DND-41 (cell line): ENCODE measurements around the gene NPRL2.

Experiments
- ATAC-seq: fragments of 200-7000 bp; cut with Tn5 transposase; 3 replicates; pipeline ENCODE4 v1.9.1; 2021; ENCODE audit warnings: low read depth; ENCODE audit not compliant: insufficient read depth
- DNase-seq: peaks from one replicate; pipeline ENCODE4 v3.0.0-alpha.2; 2020
- H2AFZ ChIP-seq: 2 replicates; pipeline ENCODE4 v1.6.0; 2012; ENCODE audit warnings: low read depth, low read length
- H3K27ac ChIP-seq: 2 replicates; pipeline ENCODE4 v1.5.1; 2012; ENCODE audit warnings: low read length, inconsistent platforms
- H3K27me3 ChIP-seq: fragments of 200-600 bp; sonication (generic); 2 replicates; pipeline ENCODE4 v1.6.0; 2012; ENCODE audit warnings: low read length, mild to moderate bottlenecking, inconsistent platforms; ENCODE audit not compliant: insufficient read depth, poor library complexity
- H3K36me3 ChIP-seq: 2 replicates; pipeline ENCODE4 v1.5.1; 2012; ENCODE audit warnings: low read length, inconsistent platforms; ENCODE audit not compliant: insufficient read depth
- H3K4me1 ChIP-seq: 2 replicates; pipeline ENCODE4 v1.5.1; 2012; ENCODE audit warnings: mild to moderate bottlenecking, low read length; ENCODE audit not compliant: insufficient read depth
- H3K4me2 ChIP-seq: 2 replicates; pipeline ENCODE4 v1.6.0; 2012; ENCODE audit warnings: mild to moderate bottlenecking, moderate library complexity, low read length, inconsistent platforms; ENCODE audit not compliant: insufficient read depth
- H3K4me3 ChIP-seq, 2 experiments: fragments of 200-600 bp in 1 of 2; shearing (Covaris generic) in 1 of 2; 2 replicates each; pipeline ENCODE4 v1.5.1; 2012 to 2016; ENCODE audit warnings: inconsistent platforms in 2 of 2, low read length in 2 of 2, mild to moderate bottlenecking in 2 of 2, low read depth in 1 of 2, moderate library complexity in 1 of 2
- H3K79me2 ChIP-seq: 2 replicates; pipeline ENCODE4 v1.6.0; 2012; ENCODE audit warnings: low read length, inconsistent platforms; ENCODE audit not compliant: insufficient read depth
- H3K9ac ChIP-seq: 2 replicates; pipeline ENCODE4 v1.6.0; 2012; ENCODE audit warnings: low read depth, mild to moderate bottlenecking, inconsistent platforms, low read length, moderate library complexity
- H3K9me3 ChIP-seq: 2 replicates; pipeline ENCODE4 v1.5.1; 2012; ENCODE audit warnings: low read length, moderate library complexity, mild to moderate bottlenecking, inconsistent platforms; ENCODE audit not compliant: insufficient read depth, severe bottlenecking
- H4K20me1 ChIP-seq: 2 replicates; pipeline ENCODE4 v1.6.0; 2012; ENCODE audit warnings: low read length; ENCODE audit not compliant: insufficient read depth
- CTCF ChIP-seq: IDR thresholded peaks from 2 replicates; pipeline ENCODE4 v1.5.1; 2012; ENCODE audit warnings: borderline replicate concordance, low read length, moderate library complexity, mild to moderate bottlenecking; ENCODE audit not compliant: poor library complexity, severe bottlenecking; ENCODE audit errors: extremely low read depth
- EZH2 ChIP-seq: IDR thresholded peaks from 3 replicates; pipeline ENCODE4 v1.6.1; 2012; ENCODE audit warnings: borderline replicate concordance, low read depth, mild to moderate bottlenecking, moderate library complexity, low read length, inconsistent platforms; ENCODE audit not compliant: severe bottlenecking

Gene NPRL2

GRCh38 chr3:50317300-50317699 is 33.3 kb downstream of the NPRL2 start:
- Histone ChIP-seq H3K36me3 (peaks cover 44% of the 10 kb centered on the region), H3K9me3 (no peaks in the 10 kb centered on the region), H3K4me1 (peaks cover 39% of the 10 kb centered on the region), H3K4me3 (no peak overlapping the region), H3K79me2 (peaks cover 24% of the 10 kb centered on the region), H2AFZ (no peak overlapping the region), H3K9ac (no peak overlapping the region), H4K20me1 (peaks cover 19% of the 10 kb centered on the region; the same call in 1 of the 2 replicates), H3K4me2 (no peak overlapping the region), H3K27me3 (no peaks in the 10 kb centered on the region), H3K27ac (no peak overlapping the region)
- ATAC-seq (no peak), DNase-seq (no peak)
- TF ChIP-seq CTCF (no peak), EZH2 (no peak)

- peaks cover 33% of the 10 kb centered on the region for H3K4me1 ChIP-seq
- H4K20me1 ChIP-seq = peaks cover 19% of the 10 kb centered on the region; the same call in 1 of the 2 replicates
- H2AFZ ChIP-seq = no peak overlapping the region
- no peak overlapping the region for H3K27ac ChIP-seq
- no peak overlapping the region for H3K4me2 ChIP-seq
- H3K4me3 ChIP-seq = no peak overlapping the region
- no peak for TF ChIP-seq EZH2
- no peak for TF ChIP-seq CTCF
- no peaks in the 10 kb centered on the region for H3K27me3 ChIP-seq
- H3K9ac ChIP-seq = no peak overlapping the region
- ATAC-seq = no peak
- peaks cover 24% of the 10 kb centered on the region for H3K79me2 ChIP-seq
- no peak for DNase-seq
- H3K9me3 ChIP-seq = no peaks in the 10 kb centered on the region
- peaks cover 44% of the 10 kb centered on the region for H3K36me3 ChIP-seq
Measured at GRCh38 chr3:50316657-50317242, 33.8 kb downstream of the NPRL2 start.

- Histone ChIP-seq H3K79me2 (peaks cover 13% of the 10 kb centered on the region), H3K4me1 (peaks cover 20% of the 10 kb centered on the region), H3K27ac (no peak overlapping the region), H3K9ac (no peak overlapping the region), H3K9me3 (peaks cover 2% of the 10 kb centered on the region), H3K36me3 (peaks cover 40% of the 10 kb centered on the region), H2AFZ (no peak overlapping the region), H3K27me3 (no peaks in the 10 kb centered on the region), H3K4me3 (no peak overlapping the region), H4K20me1 (peaks cover 13% of the 10 kb centered on the region; the same call in 1 of the 2 replicates), H3K4me2 (no peak overlapping the region)
- ATAC-seq (no peak), DNase-seq (no peak)
- TF ChIP-seq CTCF (no peak), EZH2 (no peak)
Measured at GRCh38 chr3:50314816-50315215, 35.8 kb downstream of the NPRL2 start.

GRCh38 chr3:50314342-50314741 is 36.2 kb downstream of the NPRL2 start:
- no peaks in the 10 kb centered on the region for H3K27me3 ChIP-seq
- ATAC-seq = no peak
- peaks cover 15% of the 10 kb centered on the region for H3K4me1 ChIP-seq

More at GRCh38 chr3:50314342-50314741, 36.2 kb downstream of the NPRL2 start:
- Histone ChIP-seq H3K27ac (no peak overlapping the region), H3K36me3 (peaks cover 35% of the 10 kb centered on the region), H3K79me2 (peaks cover 8% of the 10 kb centered on the region), H3K4me2 (no peak overlapping the region), H4K20me1 (peaks cover 13% of the 10 kb centered on the region; the same call in 1 of the 2 replicates), H3K9me3 (peaks cover 7% of the 10 kb centered on the region), H3K9ac (no peak overlapping the region), H3K4me3 (no peak overlapping the region), H2AFZ (no peak overlapping the region)
- no peak for DNase-seq
- TF ChIP-seq CTCF = no peak
- no peak for TF ChIP-seq EZH2
